ENCODE data around the gene ABCC10. TPM values are rescaled to one million over a fixed set of nuclear protein-coding genes. Genes with fewer than 3 reads are reported as not detected.

ABCC10 gene
- polyA plus RNA-seq, 1 donor from 2014 or later, result 22.4 TPM

DNA sequence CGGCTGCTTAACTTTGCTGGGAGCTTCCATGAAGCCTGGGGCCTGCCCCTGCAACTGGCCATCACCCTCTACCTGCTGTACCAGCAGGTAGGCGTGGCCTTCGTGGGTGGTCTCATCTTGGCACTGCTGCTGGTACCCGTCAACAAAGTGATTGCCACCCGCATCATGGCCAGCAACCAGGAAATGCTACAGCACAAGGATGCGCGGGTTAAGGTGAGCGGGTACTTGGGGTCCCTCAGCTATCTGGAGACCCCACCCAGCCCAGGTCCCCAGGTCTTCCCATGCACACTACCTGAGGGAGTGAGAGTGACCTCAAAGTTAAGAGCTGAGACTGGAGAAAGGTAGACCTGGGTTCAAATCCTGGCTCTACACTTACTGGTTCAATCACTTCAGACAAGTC lies 5.8 kb downstream of the ABCC10 start:
- Histone ChIP-seq H3K9ac (ENCODE audit: low read length) (no peak overlapping the region), H3K36me3 (ENCODE audit: insufficient read depth, low read length) (no peaks in the 10 kb centered on the region), H3K4me2 (ENCODE audit: low read length) (no peak overlapping the region), H3K9me3 (ENCODE audit: low read length) (no peaks in the 10 kb centered on the region), H3K27me3 (ENCODE audit: insufficient read depth, low read depth, low read length) (no peaks in the 10 kb centered on the region), H3K79me2 (replicated peaks; ENCODE audit: insufficient read depth, low read length) (peaks cover 8% of the 10 kb centered on the region), H2AFZ (ENCODE audit: low read depth, low read length) (no peak overlapping the region), H3K9me2 (ENCODE audit: insufficient read depth, low read length) (no peaks in the 10 kb centered on the region), H3F3A (ENCODE audit: insufficient read depth, low read length, poor library complexity, severe bottlenecking) (no peaks in the 10 kb centered on the region), H3K27ac (ENCODE audit: low read length) (no peak overlapping the region), H4K20me1 (ENCODE audit: insufficient read depth) (no peaks in the 10 kb centered on the region), H3K4me3 (ENCODE audit: low read length) (no peak overlapping the region)
- TF ChIP-seq TAF1 (IDR thresholded peaks at IDR 0.05; ENCODE audit: low read depth) (no peak), EZH2 (IDR thresholded peaks at IDR 0.05; ENCODE audit: borderline replicate concordance, insufficient read depth, low read length, poor library complexity, severe bottlenecking) (no peak), EP300 (conservative IDR thresholded peaks at IDR 0.05; ENCODE audit: poor library complexity, severe bottlenecking) (no peak), MXI1 (conservative IDR thresholded peaks at IDR 0.05; ENCODE audit: poor library complexity, severe bottlenecking) (no peak), RAD21 (conservative IDR thresholded peaks at IDR 0.05) (no peak), SMC3 (conservative IDR thresholded peaks at IDR 0.05; ENCODE audit: poor library complexity) (no peak), POLR2AphosphoS5 (IDR thresholded peaks at IDR 0.05) (no peak)
- TF ChIP-seq, protein P1, sequence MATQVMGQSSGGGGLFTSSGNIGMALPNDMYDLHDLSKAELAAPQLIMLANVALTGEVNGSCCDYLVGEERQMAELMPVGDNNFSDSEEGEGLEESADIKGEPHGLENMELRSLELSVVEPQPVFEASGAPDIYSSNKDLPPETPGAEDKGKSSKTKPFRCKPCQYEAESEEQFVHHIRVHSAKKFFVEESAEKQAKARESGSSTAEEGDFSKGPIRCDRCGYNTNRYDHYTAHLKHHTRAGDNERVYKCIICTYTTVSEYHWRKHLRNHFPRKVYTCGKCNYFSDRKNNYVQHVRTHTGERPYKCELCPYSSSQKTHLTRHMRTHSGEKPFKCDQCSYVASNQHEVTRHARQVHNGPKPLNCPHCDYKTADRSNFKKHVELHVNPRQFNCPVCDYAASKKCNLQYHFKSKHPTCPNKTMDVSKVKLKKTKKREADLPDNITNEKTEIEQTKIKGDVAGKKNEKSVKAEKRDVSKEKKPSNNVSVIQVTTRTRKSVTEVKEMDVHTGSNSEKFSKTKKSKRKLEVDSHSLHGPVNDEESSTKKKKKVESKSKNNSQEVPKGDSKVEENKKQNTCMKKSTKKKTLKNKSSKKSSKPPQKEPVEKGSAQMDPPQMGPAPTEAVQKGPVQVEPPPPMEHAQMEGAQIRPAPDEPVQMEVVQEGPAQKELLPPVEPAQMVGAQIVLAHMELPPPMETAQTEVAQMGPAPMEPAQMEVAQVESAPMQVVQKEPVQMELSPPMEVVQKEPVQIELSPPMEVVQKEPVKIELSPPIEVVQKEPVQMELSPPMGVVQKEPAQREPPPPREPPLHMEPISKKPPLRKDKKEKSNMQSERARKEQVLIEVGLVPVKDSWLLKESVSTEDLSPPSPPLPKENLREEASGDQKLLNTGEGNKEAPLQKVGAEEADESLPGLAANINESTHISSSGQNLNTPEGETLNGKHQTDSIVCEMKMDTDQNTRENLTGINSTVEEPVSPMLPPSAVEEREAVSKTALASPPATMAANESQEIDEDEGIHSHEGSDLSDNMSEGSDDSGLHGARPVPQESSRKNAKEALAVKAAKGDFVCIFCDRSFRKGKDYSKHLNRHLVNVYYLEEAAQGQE (IDR thresholded peaks at IDR 0.05; ENCODE audit: borderline replicate concordance), result no peak
- TF ChIP-seq, protein P2, sequence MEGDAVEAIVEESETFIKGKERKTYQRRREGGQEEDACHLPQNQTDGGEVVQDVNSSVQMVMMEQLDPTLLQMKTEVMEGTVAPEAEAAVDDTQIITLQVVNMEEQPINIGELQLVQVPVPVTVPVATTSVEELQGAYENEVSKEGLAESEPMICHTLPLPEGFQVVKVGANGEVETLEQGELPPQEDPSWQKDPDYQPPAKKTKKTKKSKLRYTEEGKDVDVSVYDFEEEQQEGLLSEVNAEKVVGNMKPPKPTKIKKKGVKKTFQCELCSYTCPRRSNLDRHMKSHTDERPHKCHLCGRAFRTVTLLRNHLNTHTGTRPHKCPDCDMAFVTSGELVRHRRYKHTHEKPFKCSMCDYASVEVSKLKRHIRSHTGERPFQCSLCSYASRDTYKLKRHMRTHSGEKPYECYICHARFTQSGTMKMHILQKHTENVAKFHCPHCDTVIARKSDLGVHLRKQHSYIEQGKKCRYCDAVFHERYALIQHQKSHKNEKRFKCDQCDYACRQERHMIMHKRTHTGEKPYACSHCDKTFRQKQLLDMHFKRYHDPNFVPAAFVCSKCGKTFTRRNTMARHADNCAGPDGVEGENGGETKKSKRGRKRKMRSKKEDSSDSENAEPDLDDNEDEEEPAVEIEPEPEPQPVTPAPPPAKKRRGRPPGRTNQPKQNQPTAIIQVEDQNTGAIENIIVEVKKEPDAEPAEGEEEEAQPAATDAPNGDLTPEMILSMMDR (IDR thresholded peaks at IDR 0.05; ENCODE audit: poor library complexity, severe bottlenecking), result no peak

DNA sequence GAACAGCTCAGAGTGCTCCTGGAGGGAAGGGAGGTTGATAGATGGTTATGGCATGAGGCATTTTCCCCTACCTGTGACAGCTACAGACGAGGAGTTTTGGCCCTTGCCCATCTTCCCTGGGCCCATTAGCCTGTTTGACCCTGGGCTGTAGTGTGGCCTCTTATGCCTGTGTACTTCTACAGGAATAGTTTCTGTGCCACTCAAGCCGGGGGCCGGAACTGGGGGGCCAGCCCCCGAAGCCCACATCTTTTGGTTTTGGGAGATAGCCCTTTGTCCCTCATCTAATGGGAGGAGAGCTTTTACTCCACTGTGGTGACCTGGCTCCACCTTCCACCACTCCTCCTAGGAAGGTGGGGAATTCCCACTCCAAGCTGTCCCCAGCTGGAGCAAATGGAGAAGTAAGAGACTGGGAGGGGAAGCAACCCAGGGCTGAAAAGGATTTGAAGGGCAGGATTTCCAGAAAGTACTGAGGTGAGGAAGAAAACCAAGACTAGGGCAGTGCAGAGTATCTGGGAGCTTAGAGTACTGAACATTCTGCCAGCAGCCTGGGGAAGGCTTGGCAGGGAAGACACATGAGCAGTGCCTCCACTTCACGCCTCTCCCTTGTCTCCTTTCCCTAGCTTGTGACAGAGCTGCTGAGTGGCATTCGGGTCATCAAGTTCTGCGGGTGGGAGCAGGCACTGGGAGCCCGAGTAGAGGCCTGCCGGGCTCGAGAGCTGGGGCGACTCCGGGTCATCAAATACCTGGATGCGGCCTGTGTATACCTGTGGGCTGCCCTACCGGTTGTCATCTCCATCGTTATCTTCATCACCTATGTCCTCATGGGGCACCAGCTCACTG lies 6.9 kb downstream of the ABCC10 start:
- H4K20me1 ChIP-seq (ENCODE audit: insufficient read depth), result no peaks in the 10 kb centered on the region
- no peaks in the 10 kb centered on the region for H3K9me2 ChIP-seq (ENCODE audit: insufficient read depth, low read length)
- no peak overlapping the region for H3K27ac ChIP-seq (ENCODE audit: low read length)
- no peak for TF ChIP-seq EZH2 (IDR thresholded peaks at IDR 0.05; ENCODE audit: borderline replicate concordance, insufficient read depth, low read length, poor library complexity, severe bottlenecking)
- no peak overlapping the region for H2AFZ ChIP-seq (ENCODE audit: low read depth, low read length)
- H3K4me3 ChIP-seq (ENCODE audit: low read length), result no peak overlapping the region
- no peaks in the 10 kb centered on the region for H3K79me2 ChIP-seq (replicated peaks; ENCODE audit: insufficient read depth, low read length)
- H3F3A ChIP-seq (ENCODE audit: insufficient read depth, low read length, poor library complexity, severe bottlenecking), result no peaks in the 10 kb centered on the region
- H3K27me3 ChIP-seq (ENCODE audit: insufficient read depth, low read depth, low read length), result no peaks in the 10 kb centered on the region
- no peaks in the 10 kb centered on the region for H3K9me3 ChIP-seq (ENCODE audit: low read length)
- H3K9ac ChIP-seq (ENCODE audit: low read length), result no peak overlapping the region
- H3K4me2 ChIP-seq (ENCODE audit: low read length), result no peak overlapping the region
- H3K36me3 ChIP-seq (ENCODE audit: insufficient read depth, low read length), result no peaks in the 10 kb centered on the region

Data from neural cell (in vitro differentiated cells).